HepG2 (cell line): ENCODE data around the gene FFAR4. TPM values are rescaled to one million over a fixed set of nuclear protein-coding genes. Genes with fewer than 3 reads are reported as not detected.

ENCODE experiments used
- ARID5B ChIP-seq: IDR thresholded peaks from 2 replicates; pipeline ENCODE4 v1.4.0; 2020; ENCODE audit warnings: mild to moderate bottlenecking, missing genetic modification reagents
- MED13 ChIP-seq: sonication (generic); formaldehyde crosslinking; IDR thresholded peaks from 2 replicates; pipeline ENCODE4 v1.5.0; 2020; ENCODE audit warnings: missing genetic modification reagents
- PBX3 ChIP-seq: sonication (generic); formaldehyde crosslinking; IDR thresholded peaks from 2 replicates; pipeline ENCODE4 v1.8.1; 2023; ENCODE audit warnings: missing genetic modification reagents, inconsistent platforms, borderline replicate concordance
- POGK ChIP-seq: sonication (generic); formaldehyde crosslinking; conservative IDR thresholded peaks from 2 replicates; pipeline ENCODE4 v1.8.0; 2022; ENCODE audit warnings: mild to moderate bottlenecking, moderate library complexity, missing genetic modification reagents
- RCOR2 ChIP-seq: IDR thresholded peaks from 2 replicates; pipeline ENCODE4 v1.6.1; 2016; ENCODE audit warnings: missing biosample characterization, missing genetic modification reagents
- RFX3 ChIP-seq: IDR thresholded peaks from 2 replicates; pipeline ENCODE4 v1.6.1; 2016; ENCODE audit warnings: missing biosample characterization, missing genetic modification reagents
- SMAD1 ChIP-seq: sonication (generic); formaldehyde crosslinking; IDR thresholded peaks from 2 replicates; pipeline ENCODE4 v1.4.0; 2020; ENCODE audit warnings: missing genetic modification reagents, low read depth, mild to moderate bottlenecking, borderline replicate concordance
- SNAI1 ChIP-seq: sonication (generic); formaldehyde crosslinking; IDR thresholded peaks from 2 replicates; pipeline ENCODE4 v1.5.0; 2020; ENCODE audit warnings: mild to moderate bottlenecking, missing genetic modification reagents, borderline replicate concordance
- SNAPC2 ChIP-seq: sonication (generic); formaldehyde crosslinking; IDR thresholded peaks from 2 replicates; pipeline ENCODE4 v1.8.1; 2022; ENCODE audit warnings: mild to moderate bottlenecking, missing genetic modification reagents
- ZFP90 ChIP-seq: sonication (generic); formaldehyde crosslinking; IDR thresholded peaks from 2 replicates; pipeline ENCODE4 v1.8.0; 2022; ENCODE audit warnings: missing genetic modification reagents, mild to moderate bottlenecking, inconsistent platforms, borderline replicate concordance
- ZNF235 ChIP-seq: sonication (generic); formaldehyde crosslinking; IDR thresholded peaks from 2 replicates; pipeline ENCODE4 v1.8.1; 2023; ENCODE audit warnings: mild to moderate bottlenecking, missing genetic modification reagents, borderline replicate concordance
- ZNF530 ChIP-seq: sonication (generic); formaldehyde crosslinking; IDR thresholded peaks from 2 replicates; pipeline ENCODE4 v1.5.0; 2020; ENCODE audit warnings: low read depth, mild to moderate bottlenecking, missing genetic modification reagents
- ZNF556 ChIP-seq: sonication (generic); formaldehyde crosslinking; IDR thresholded peaks from 2 replicates; pipeline ENCODE4 v1.4.0; 2020; ENCODE audit warnings: mild to moderate bottlenecking, missing genetic modification reagents, borderline replicate concordance
- ZNF569 ChIP-seq: sonication (generic); formaldehyde crosslinking; IDR thresholded peaks from 2 replicates; pipeline ENCODE4 v1.5.0; 2020; ENCODE audit warnings: mild to moderate bottlenecking, missing genetic modification reagents, moderate library complexity, borderline replicate concordance
- ZNF773 ChIP-seq: sonication (generic); formaldehyde crosslinking; IDR thresholded peaks from 2 replicates; pipeline ENCODE4 v1.4.0; 2020; ENCODE audit warnings: missing genetic modification reagents, borderline replicate concordance
- ZSCAN25 ChIP-seq: sonication (generic); formaldehyde crosslinking; IDR thresholded peaks from 2 replicates; pipeline ENCODE4 v1.8.0; 2022; ENCODE audit warnings: mild to moderate bottlenecking, missing genetic modification reagents
- polyA plus RNA-seq, 8 experiments: library from polyadenylated mRNA; depleted of rRNA in 3 of 8; stranded (reverse) in 7 of 8; unstranded in 1 of 8; fragments of >200 nt; fragmentation: Illumina TruSeq in 4 of 8; extraction: Trizol in 4 of 8; gene quantifications; 2 replicates each; pipeline versions ENCODE4 v1.2.1 to v1.2.3, GENCODE V29; 2011 to 2016; ENCODE audit warnings: low read depth in 4 of 8, missing spikeins in 1 of 8, mixed read lengths in 1 of 8; ENCODE audit not compliant: insufficient read depth in 1 of 8
- total RNA-seq, 5 experiments: library from RNA; depleted of rRNA; stranded (reverse); fragments of >200 nt; fragmentation: Illumina TruSeq; extraction: Trizol; gene quantifications; 2 replicates each; pipeline ENCODE4 v1.2.3, GENCODE V29; 2016; ENCODE audit warnings: low read depth in 1 of 5
- TF ChIP-seq, protein P1 (sequence below): sonication (generic); formaldehyde crosslinking; IDR thresholded peaks from 2 replicates; pipeline ENCODE4 v1.8.1; 2023; ENCODE audit warnings: mild to moderate bottlenecking, moderate library complexity, missing genetic modification reagents
- TF ChIP-seq, protein P2 (sequence below): sonication (generic); formaldehyde crosslinking; IDR thresholded peaks from 2 replicates; pipeline ENCODE4 v1.5.1; 2020; ENCODE audit warnings: missing genetic modification reagents, mild to moderate bottlenecking, borderline replicate concordance

Gene FFAR4
- total and polyA plus RNA-seq, 2 of the 13 experiments (the other 11 are each of a cell fraction or from before 2014, with no cell fraction given): 0.09 TPM; not detected in 1

DNA sequence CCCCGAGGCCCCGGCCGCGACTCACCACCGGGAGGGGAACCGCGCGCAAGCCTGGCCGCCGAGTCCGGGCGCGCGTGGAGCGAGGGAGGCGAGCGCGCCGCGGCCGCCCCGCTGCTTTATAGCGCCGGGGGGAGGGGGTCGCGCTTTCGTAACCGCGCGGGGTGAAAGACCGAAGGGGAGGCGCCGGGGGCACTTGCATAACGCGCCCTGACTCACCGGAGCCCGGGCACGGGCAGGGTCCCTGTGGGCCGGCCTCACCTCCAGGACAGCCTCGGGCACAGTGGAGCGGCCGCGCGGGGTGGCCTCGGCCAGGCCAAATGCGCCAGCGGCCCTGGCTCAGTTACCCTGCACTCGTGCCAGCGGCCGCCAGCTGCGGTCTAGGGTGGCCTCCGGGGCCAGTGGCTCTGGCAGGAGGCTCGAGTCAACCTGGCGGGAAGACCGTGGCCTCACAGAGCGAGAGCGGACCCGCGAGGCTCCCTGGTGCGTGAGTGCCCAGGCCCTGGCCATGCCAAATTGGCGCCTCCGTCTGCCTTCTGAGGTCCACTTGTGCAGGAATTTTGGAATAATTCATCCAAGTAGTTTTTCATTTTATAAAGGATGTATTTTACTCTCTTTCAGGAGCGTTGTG is 34.8 kb downstream of the FFAR4 start, which contains the start of gene RBP4 (continued):
- TF ChIP-seq, protein P1, sequence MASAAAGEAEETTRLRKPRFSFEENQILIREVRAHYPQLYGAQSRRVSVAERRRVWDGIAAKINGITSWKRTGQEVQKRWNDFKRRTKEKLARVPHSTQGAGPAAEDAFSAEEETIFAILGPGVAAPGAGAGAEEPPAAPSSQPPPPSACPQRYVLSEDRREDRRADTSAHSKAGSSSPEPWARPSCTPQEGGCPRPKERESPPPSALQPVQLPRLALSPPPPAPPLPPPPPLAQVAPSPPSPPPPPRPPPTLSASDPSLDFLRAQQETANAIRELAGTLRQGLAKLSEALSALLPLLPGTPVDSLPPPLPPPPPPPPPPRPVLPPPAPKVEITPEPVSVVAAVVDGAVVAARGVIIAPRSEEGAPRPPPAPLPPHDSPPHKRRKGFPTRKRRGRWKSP: peak; percentile 65
- no peak for TF ChIP-seq RFX3 (CRISPR knock-in tag)
- no peak for TF ChIP-seq ZFP90 (CRISPR knock-in tag)
- TF ChIP-seq MED13 (CRISPR knock-in tag): peak; percentile 89
- peak; percentile 82; the same call in 1 of the 2 replicates for TF ChIP-seq ZNF556 (CRISPR knock-in tag)
- peak; percentile 64 for TF ChIP-seq ZNF235 (CRISPR knock-in tag)
- peak; percentile 41; the same call in 1 of the 2 replicates for TF ChIP-seq ZSCAN25 (CRISPR knock-in tag)
- no peak for TF ChIP-seq SNAPC2 (CRISPR knock-in tag)
- TF ChIP-seq ZNF569 (CRISPR knock-in tag): 0 out of 2 replicates have a peak, but pooled peaks have one; percentile 21
- TF ChIP-seq ZNF530: no peak
- no peak for TF ChIP-seq ZNF773 (CRISPR knock-in tag)
- peak; percentile 94 for TF ChIP-seq POGK (CRISPR knock-in tag)
- TF ChIP-seq PBX3 (CRISPR knock-in tag): no peak
- TF ChIP-seq SMAD1 (CRISPR knock-in tag): no peak; the same call in 1 of the 2 replicates
- TF ChIP-seq ARID5B (CRISPR knock-in tag): peak; percentile 85
- TF ChIP-seq, protein P2, sequence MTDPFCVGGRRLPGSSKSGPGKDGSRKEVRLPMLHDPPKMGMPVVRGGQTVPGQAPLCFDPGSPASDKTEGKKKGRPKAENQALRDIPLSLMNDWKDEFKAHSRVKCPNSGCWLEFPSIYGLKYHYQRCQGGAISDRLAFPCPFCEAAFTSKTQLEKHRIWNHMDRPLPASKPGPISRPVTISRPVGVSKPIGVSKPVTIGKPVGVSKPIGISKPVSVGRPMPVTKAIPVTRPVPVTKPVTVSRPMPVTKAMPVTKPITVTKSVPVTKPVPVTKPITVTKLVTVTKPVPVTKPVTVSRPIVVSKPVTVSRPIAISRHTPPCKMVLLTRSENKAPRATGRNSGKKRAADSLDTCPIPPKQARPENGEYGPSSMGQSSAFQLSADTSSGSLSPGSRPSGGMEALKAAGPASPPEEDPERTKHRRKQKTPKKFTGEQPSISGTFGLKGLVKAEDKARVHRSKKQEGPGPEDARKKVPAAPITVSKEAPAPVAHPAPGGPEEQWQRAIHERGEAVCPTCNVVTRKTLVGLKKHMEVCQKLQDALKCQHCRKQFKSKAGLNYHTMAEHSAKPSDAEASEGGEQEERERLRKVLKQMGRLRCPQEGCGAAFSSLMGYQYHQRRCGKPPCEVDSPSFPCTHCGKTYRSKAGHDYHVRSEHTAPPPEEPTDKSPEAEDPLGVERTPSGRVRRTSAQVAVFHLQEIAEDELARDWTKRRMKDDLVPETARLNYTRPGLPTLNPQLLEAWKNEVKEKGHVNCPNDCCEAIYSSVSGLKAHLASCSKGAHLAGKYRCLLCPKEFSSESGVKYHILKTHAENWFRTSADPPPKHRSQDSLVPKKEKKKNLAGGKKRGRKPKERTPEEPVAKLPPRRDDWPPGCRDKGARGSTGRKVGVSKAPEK (CRISPR knock-in tag): no peak
- TF ChIP-seq RCOR2 (CRISPR knock-in tag): no peak
- TF ChIP-seq SNAI1 (CRISPR knock-in tag): no peak
